GM23338 (cell line): ENCODE results near the gene UBE2H. TPM values are rescaled to one million over a fixed set of nuclear protein-coding genes. Genes with fewer than 3 reads are reported as not detected.

Experiments used
- ATAC-seq: fragments of 200-7000 bp; cut with Tn5 transposase; 3 replicates; pipeline ENCODE4 v1.9.1; 2020
- DNase-seq: peaks from one replicate; pipeline ENCODE4 v3.0.0-alpha.2; 2015; ENCODE audit warnings: low spot score
- H2AFZ ChIP-seq: fragments of 200-600 bp; sonication (generic); 2 replicates; pipeline ENCODE4 v1.8.0; 2016; ENCODE audit warnings: antibody characterized with exemption, mild to moderate bottlenecking, moderate library complexity
- H3F3A ChIP-seq: fragments of 200-600 bp; sonication (generic); replicated peaks from 2 replicates; pipeline ENCODE4 v1.8.0; 2017; ENCODE audit warnings: antibody characterized with exemption, mixed run types, low read depth
- H3K27ac ChIP-seq: fragments of 200-600 bp; sonication (generic); 2 replicates; pipeline ENCODE4 v1.6.1; 2016; ENCODE audit warnings: low read depth
- H3K27me3 ChIP-seq: fragments of 200-600 bp; sonication (generic); 2 replicates; pipeline ENCODE4 v1.8.0; 2016; ENCODE audit warnings: mild to moderate bottlenecking, mixed run types, moderate library complexity; ENCODE audit not compliant: insufficient read depth
- H3K36me3 ChIP-seq: fragments of 200-600 bp; sonication (generic); 2 replicates; pipeline ENCODE4 v1.8.0; 2016; ENCODE audit warnings: mild to moderate bottlenecking; ENCODE audit not compliant: insufficient read depth
- H3K4me1 ChIP-seq: fragments of 200-600 bp; sonication (generic); 2 replicates; pipeline ENCODE4 v1.8.0; 2016; ENCODE audit warnings: mild to moderate bottlenecking, moderate library complexity; ENCODE audit not compliant: insufficient read depth
- H3K4me2 ChIP-seq: fragments of 200-600 bp; sonication (generic); 2 replicates; pipeline ENCODE4 v1.7.1; 2017; ENCODE audit warnings: mixed run types
- H3K4me3 ChIP-seq: fragments of 200-600 bp; sonication (generic); 2 replicates; pipeline ENCODE4 v1.6.1; 2016; ENCODE audit warnings: mixed run types
- H3K79me2 ChIP-seq: fragments of 200-600 bp; sonication (generic); replicated peaks from 2 replicates; pipeline ENCODE4 v1.8.0; 2017; ENCODE audit warnings: mild to moderate bottlenecking; ENCODE audit not compliant: insufficient read depth
- H3K9me2 ChIP-seq: fragments of 200-600 bp; sonication (generic); 2 replicates; pipeline ENCODE4 v1.8.0; 2017; ENCODE audit not compliant: insufficient read depth
- H4K20me1 ChIP-seq: fragments of 200-600 bp; sonication (generic); replicated peaks from 2 replicates; pipeline ENCODE4 v1.8.0; 2017; ENCODE audit warnings: mild to moderate bottlenecking; ENCODE audit not compliant: insufficient read depth
- H3K27ac Mint-ChIP-seq: 2 replicates; pipeline ENCODE4 v1.8.0; 2020; ENCODE audit warnings: inconsistent platforms, mild to moderate bottlenecking, moderate library complexity, mixed read lengths
- H3K27me3 Mint-ChIP-seq: 3 replicates; pipeline ENCODE4 v1.8.0; 2022; ENCODE audit warnings: low read depth, mild to moderate bottlenecking, moderate library complexity, mixed read lengths, inconsistent platforms; ENCODE audit not compliant: insufficient read depth, poor library complexity
- H3K36me3 Mint-ChIP-seq: 3 replicates; pipeline ENCODE4 v1.8.0; 2021; ENCODE audit warnings: low read depth, mild to moderate bottlenecking, inconsistent platforms, moderate library complexity, mixed read lengths
- H3K4me1 Mint-ChIP-seq: 3 replicates; pipeline ENCODE4 v1.8.0; 2020; ENCODE audit warnings: mild to moderate bottlenecking, inconsistent platforms, mixed read lengths
- H3K4me3 Mint-ChIP-seq: 3 replicates; pipeline ENCODE4 v1.8.0; 2021; ENCODE audit warnings: moderate library complexity, mild to moderate bottlenecking, inconsistent platforms, mixed read lengths
- H3K9me3 Mint-ChIP-seq: 3 replicates; pipeline ENCODE4 v1.8.0; 2020; ENCODE audit warnings: moderate library complexity, mild to moderate bottlenecking, inconsistent platforms, mixed read lengths
- CREB1 ChIP-seq: fragments of 250-450 bp; sonication (Bioruptor Pico); IDR thresholded peaks from 2 replicates; pipeline ENCODE4 v1.5.0; 2020; ENCODE audit warnings: low read depth, mild to moderate bottlenecking, moderate library complexity
- ETS1 ChIP-seq: IDR thresholded peaks from 2 replicates; pipeline ENCODE4 v1.6.1; 2016; ENCODE audit warnings: antibody characterized with exemption
- EZH2 ChIP-seq: fragments of 200-600 bp; sonication (generic); IDR thresholded peaks from one replicate; pipeline ENCODE4 v1.8.0; 2017; ENCODE audit warnings: antibody characterized with exemption, mild to moderate bottlenecking, low read depth; ENCODE audit not compliant: unreplicated experiment
- EZH2phosphoT487 ChIP-seq: fragments of 200-600 bp; sonication (generic); IDR thresholded peaks from one replicate; pipeline ENCODE4 v1.8.1; 2018; ENCODE audit warnings: antibody characterized with exemption; ENCODE audit not compliant: unreplicated experiment
- JUNB ChIP-seq: IDR thresholded peaks from one replicate; pipeline ENCODE4 v1.6.1; 2016; ENCODE audit warnings: antibody characterized with exemption; ENCODE audit not compliant: unreplicated experiment
- NANOG ChIP-seq: IDR thresholded peaks from 2 replicates; pipeline ENCODE4 v1.6.1; 2016; ENCODE audit warnings: antibody characterized with exemption, borderline replicate concordance
- POLR2AphosphoS5 ChIP-seq: IDR thresholded peaks from 2 replicates; pipeline ENCODE4 v1.6.1; 2016; ENCODE audit warnings: antibody characterized with exemption, low read depth
- STAT1 ChIP-seq: IDR thresholded peaks from one replicate; pipeline ENCODE4 v1.6.1; 2016; ENCODE audit warnings: antibody characterized with exemption; ENCODE audit not compliant: unreplicated experiment
- ZNF114 ChIP-seq: fragments of 250-450 bp; sonication (Bioruptor Pico); IDR thresholded peaks from 2 replicates; pipeline ENCODE4 v1.5.0; 2020; ENCODE audit warnings: mild to moderate bottlenecking, moderate library complexity
- ZNF331 ChIP-seq: fragments of 250-450 bp; sonication (Bioruptor Pico); IDR thresholded peaks from 2 replicates; pipeline ENCODE4 v1.5.0; 2020; ENCODE audit warnings: low read depth, mild to moderate bottlenecking, moderate library complexity
- polyA plus RNA-seq: library from polyadenylated mRNA; unstranded; fragments of >200 nt; fragmentation: Nextera tagmentation; extraction: Ambion mirVana; gene quantifications from 2 replicates; pipeline ENCODE4 v1.2.1, GENCODE V29; 2016
- total RNA-seq: library from RNA; depleted of rRNA; stranded (reverse); fragments of >200 nt; shearing (Covaris generic); gene quantifications from 2 replicates; pipeline ENCODE4 v1.2.3, GENCODE V29; 2014
- TF ChIP-seq, protein P1 (sequence below): IDR thresholded peaks from one replicate; pipeline ENCODE4 v1.6.1; 2018; ENCODE audit warnings: antibody characterized with exemption; ENCODE audit not compliant: unreplicated experiment
- TF ChIP-seq, protein P2 (sequence below): fragments of 250-450 bp; sonication (Bioruptor Pico); IDR thresholded peaks from 2 replicates; pipeline ENCODE4 v1.5.0; 2020; ENCODE audit warnings: mild to moderate bottlenecking, moderate library complexity
- TF ChIP-seq, protein P3 (sequence below), 2 experiments: fragments of 200-600 bp in 1 of 2; sonication (generic) in 1 of 2; conservative IDR thresholded peaks; 2 replicates each; pipeline versions ENCODE4 v1.5.1 to v1.6.1; 2016 to 2017; ENCODE audit warnings: antibody characterized with exemption in 2 of 2, low read depth in 2 of 2, mild to moderate bottlenecking in 2 of 2, moderate library complexity in 1 of 2

Gene UBE2H
- total and polyA plus RNA-seq, 2 experiments from 2014 or later: 40.8 to 86.5 TPM

GRCh38 chr7:129950933-129951225 is 1.9 kb downstream of the UBE2H start:
- Mint-ChIP-seq H3K4me3 (no peak overlapping the region), H3K9me3 (no peaks in the 10 kb centered on the region), H3K36me3 (peaks cover 15% of the 10 kb centered on the region), H3K27ac (no peak overlapping the region), H3K4me1 (peaks cover 28% of the 10 kb centered on the region), H3K27me3 (peaks cover 8% of the 10 kb centered on the region)
- H2AFZ ChIP-seq: no peak overlapping the region
- peaks cover 51% of the 10 kb centered on the region for H3K79me2 ChIP-seq
- no peaks in the 10 kb centered on the region for H3K36me3 ChIP-seq
- peak overlapping the region; percentile 63 for H3K4me3 ChIP-seq
- 0 out of 2 replicates have a peak, but pooled peaks cover 2% of the 10 kb centered on the region for H3K9me2 ChIP-seq
- H3K4me1 ChIP-seq: peaks cover 22% of the 10 kb centered on the region
- no peaks in the 10 kb centered on the region for H3K27me3 ChIP-seq
- peak overlapping the region; percentile 95 for H3K27ac ChIP-seq
- TF ChIP-seq EZH2phosphoT487 (no peak), ZNF114 (CRISPR knock-in tag) (no peak), EZH2 (no peak), NANOG (no peak), POLR2AphosphoS5 (no peak), STAT1 (no peak), JUNB (no peak), CREB1 (CRISPR knock-in tag) (no peak), ETS1 (no peak), ZNF331 (CRISPR knock-in tag) (no peak)
- TF ChIP-seq, protein P1, sequence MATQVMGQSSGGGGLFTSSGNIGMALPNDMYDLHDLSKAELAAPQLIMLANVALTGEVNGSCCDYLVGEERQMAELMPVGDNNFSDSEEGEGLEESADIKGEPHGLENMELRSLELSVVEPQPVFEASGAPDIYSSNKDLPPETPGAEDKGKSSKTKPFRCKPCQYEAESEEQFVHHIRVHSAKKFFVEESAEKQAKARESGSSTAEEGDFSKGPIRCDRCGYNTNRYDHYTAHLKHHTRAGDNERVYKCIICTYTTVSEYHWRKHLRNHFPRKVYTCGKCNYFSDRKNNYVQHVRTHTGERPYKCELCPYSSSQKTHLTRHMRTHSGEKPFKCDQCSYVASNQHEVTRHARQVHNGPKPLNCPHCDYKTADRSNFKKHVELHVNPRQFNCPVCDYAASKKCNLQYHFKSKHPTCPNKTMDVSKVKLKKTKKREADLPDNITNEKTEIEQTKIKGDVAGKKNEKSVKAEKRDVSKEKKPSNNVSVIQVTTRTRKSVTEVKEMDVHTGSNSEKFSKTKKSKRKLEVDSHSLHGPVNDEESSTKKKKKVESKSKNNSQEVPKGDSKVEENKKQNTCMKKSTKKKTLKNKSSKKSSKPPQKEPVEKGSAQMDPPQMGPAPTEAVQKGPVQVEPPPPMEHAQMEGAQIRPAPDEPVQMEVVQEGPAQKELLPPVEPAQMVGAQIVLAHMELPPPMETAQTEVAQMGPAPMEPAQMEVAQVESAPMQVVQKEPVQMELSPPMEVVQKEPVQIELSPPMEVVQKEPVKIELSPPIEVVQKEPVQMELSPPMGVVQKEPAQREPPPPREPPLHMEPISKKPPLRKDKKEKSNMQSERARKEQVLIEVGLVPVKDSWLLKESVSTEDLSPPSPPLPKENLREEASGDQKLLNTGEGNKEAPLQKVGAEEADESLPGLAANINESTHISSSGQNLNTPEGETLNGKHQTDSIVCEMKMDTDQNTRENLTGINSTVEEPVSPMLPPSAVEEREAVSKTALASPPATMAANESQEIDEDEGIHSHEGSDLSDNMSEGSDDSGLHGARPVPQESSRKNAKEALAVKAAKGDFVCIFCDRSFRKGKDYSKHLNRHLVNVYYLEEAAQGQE: no peak
- TF ChIP-seq, protein P2, sequence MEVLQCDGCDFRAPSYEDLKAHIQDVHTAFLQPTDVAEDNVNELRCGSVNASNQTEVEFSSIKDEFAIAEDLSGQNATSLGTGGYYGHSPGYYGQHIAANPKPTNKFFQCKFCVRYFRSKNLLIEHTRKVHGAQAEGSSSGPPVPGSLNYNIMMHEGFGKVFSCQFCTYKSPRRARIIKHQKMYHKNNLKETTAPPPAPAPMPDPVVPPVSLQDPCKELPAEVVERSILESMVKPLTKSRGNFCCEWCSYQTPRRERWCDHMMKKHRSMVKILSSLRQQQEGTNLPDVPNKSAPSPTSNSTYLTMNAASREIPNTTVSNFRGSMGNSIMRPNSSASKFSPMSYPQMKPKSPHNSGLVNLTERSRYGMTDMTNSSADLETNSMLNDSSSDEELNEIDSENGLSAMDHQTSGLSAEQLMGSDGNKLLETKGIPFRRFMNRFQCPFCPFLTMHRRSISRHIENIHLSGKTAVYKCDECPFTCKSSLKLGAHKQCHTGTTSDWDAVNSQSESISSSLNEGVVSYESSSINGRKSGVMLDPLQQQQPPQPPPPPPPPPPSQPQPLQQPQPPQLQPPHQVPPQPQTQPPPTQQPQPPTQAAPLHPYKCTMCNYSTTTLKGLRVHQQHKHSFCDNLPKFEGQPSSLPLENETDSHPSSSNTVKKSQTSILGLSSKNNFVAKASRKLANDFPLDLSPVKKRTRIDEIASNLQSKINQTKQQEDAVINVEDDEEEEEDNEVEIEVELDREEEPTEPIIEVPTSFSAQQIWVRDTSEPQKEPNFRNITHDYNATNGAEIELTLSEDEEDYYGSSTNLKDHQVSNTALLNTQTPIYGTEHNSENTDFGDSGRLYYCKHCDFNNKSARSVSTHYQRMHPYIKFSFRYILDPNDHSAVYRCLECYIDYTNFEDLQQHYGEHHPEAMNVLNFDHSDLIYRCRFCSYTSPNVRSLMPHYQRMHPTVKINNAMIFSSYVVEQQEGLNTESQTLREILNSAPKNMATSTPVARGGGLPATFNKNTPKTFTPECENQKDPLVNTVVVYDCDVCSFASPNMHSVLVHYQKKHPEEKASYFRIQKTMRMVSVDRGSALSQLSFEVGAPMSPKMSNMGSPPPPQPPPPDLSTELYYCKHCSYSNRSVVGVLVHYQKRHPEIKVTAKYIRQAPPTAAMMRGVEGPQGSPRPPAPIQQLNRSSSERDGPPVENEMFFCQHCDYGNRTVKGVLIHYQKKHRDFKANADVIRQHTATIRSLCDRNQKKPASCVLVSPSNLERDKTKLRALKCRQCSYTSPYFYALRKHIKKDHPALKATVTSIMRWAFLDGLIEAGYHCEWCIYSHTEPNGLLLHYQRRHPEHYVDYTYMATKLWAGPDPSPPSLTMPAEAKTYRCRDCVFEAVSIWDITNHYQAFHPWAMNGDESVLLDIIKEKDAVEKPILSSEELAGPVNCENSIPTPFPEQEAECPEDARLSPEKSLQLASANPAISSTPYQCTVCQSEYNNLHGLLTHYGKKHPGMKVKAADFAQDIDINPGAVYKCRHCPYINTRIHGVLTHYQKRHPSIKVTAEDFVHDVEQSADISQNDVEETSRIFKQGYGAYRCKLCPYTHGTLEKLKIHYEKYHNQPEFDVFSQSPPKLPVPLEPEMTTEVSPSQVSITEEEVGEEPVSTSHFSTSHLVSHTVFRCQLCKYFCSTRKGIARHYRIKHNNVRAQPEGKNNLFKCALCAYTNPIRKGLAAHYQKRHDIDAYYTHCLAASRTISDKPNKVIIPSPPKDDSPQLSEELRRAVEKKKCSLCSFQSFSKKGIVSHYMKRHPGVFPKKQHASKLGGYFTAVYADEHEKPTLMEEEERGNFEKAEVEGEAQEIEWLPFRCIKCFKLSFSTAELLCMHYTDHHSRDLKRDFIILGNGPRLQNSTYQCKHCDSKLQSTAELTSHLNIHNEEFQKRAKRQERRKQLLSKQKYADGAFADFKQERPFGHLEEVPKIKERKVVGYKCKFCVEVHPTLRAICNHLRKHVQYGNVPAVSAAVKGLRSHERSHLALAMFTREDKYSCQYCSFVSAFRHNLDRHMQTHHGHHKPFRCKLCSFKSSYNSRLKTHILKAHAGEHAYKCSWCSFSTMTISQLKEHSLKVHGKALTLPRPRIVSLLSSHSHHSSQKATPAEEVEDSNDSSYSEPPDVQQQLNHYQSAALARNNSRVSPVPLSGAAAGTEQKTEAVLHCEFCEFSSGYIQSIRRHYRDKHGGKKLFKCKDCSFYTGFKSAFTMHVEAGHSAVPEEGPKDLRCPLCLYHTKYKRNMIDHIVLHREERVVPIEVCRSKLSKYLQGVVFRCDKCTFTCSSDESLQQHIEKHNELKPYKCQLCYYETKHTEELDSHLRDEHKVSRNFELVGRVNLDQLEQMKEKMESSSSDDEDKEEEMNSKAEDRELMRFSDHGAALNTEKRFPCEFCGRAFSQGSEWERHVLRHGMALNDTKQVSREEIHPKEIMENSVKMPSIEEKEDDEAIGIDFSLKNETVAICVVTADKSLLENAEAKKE (CRISPR knock-in tag): no peak
- TF ChIP-seq, protein P3, sequence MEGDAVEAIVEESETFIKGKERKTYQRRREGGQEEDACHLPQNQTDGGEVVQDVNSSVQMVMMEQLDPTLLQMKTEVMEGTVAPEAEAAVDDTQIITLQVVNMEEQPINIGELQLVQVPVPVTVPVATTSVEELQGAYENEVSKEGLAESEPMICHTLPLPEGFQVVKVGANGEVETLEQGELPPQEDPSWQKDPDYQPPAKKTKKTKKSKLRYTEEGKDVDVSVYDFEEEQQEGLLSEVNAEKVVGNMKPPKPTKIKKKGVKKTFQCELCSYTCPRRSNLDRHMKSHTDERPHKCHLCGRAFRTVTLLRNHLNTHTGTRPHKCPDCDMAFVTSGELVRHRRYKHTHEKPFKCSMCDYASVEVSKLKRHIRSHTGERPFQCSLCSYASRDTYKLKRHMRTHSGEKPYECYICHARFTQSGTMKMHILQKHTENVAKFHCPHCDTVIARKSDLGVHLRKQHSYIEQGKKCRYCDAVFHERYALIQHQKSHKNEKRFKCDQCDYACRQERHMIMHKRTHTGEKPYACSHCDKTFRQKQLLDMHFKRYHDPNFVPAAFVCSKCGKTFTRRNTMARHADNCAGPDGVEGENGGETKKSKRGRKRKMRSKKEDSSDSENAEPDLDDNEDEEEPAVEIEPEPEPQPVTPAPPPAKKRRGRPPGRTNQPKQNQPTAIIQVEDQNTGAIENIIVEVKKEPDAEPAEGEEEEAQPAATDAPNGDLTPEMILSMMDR (conservative IDR thresholded peaks at IDR 0.05; ENCODE audit: low read depth in 2 of 2): no peak
- ATAC-seq: no peak
- H3K4me2 ChIP-seq: peak overlapping the region; percentile 72
- H4K20me1 ChIP-seq: no peaks in the 10 kb centered on the region
- H3F3A ChIP-seq: peaks cover 7% of the 10 kb centered on the region; the same call in 1 of the 2 replicates
- DNase-seq: no peak
